HepG2 (cell line): ENCODE measurements around the gene ZMYM3. TPM values are rescaled to one million over a fixed set of nuclear protein-coding genes. Genes with fewer than 3 reads are reported as not detected.
A peak's percentile ranks its signal among the peaks of the same experiment; 100 is the strongest.

Experiments
- BHLHE40 ChIP-seq: IDR thresholded peaks from 2 replicates; pipeline ENCODE4 v1.6.1; 2011; ENCODE audit warnings: low read length, improper control_type of control experiment
- GABPB1 ChIP-seq: IDR thresholded peaks from 2 replicates; pipeline ENCODE4 v1.6.1; 2016; ENCODE audit warnings: mild to moderate bottlenecking, missing genetic modification reagents, moderate library complexity, missing compliant biosample characterization
- GZF1 ChIP-seq: sonication (generic); formaldehyde crosslinking; IDR thresholded peaks from 2 replicates; pipeline ENCODE4 v1.5.1; 2020; ENCODE audit warnings: mild to moderate bottlenecking, missing genetic modification reagents
- HDAC1 ChIP-seq: sonication (generic); formaldehyde crosslinking; IDR thresholded peaks from 2 replicates; pipeline ENCODE4 v1.5.1; 2020; ENCODE audit warnings: mild to moderate bottlenecking, missing genetic modification reagents
- HDAC2 ChIP-seq: sonication (generic); formaldehyde crosslinking; IDR thresholded peaks from 2 replicates; pipeline ENCODE4 v1.4.0; 2020; ENCODE audit warnings: missing genetic modification reagents
- HNF1B ChIP-seq: sonication (generic); formaldehyde crosslinking; IDR thresholded peaks from 2 replicates; pipeline ENCODE4 v1.5.1; 2020; ENCODE audit warnings: mild to moderate bottlenecking, moderate library complexity, missing genetic modification reagents
- MAX ChIP-seq: IDR thresholded peaks from 2 replicates; pipeline ENCODE4 v1.6.1; 2012; ENCODE audit warnings: inconsistent platforms
- POLR2A ChIP-seq, 2 experiments: IDR thresholded peaks; 2 replicates each; pipeline ENCODE4 v1.6.1; 2011; ENCODE audit warnings: low read depth in 2 of 2, low read length in 2 of 2, mild to moderate bottlenecking in 1 of 2, moderate library complexity in 1 of 2; ENCODE audit not compliant: insufficient read depth in 1 of 2
- PRDM10 ChIP-seq: sonication (generic); formaldehyde crosslinking; IDR thresholded peaks from 2 replicates; pipeline ENCODE4 v1.4.0; 2020; ENCODE audit warnings: low read depth, missing genetic modification reagents
- TCF7 ChIP-seq: sonication (generic); IDR thresholded peaks from 2 replicates; pipeline ENCODE4 v1.6.1; 2016; ENCODE audit warnings: antibody characterized with exemption, low read depth
- THRA ChIP-seq: sonication (generic); formaldehyde crosslinking; IDR thresholded peaks from 2 replicates; pipeline ENCODE4 v1.4.0; 2020; ENCODE audit warnings: missing genetic modification reagents, borderline replicate concordance
- ZBTB20 ChIP-seq: sonication (generic); formaldehyde crosslinking; IDR thresholded peaks from 2 replicates; pipeline ENCODE4 v1.8.1; 2023; ENCODE audit warnings: missing genetic modification reagents, low read depth, mild to moderate bottlenecking, borderline replicate concordance
- ZFX ChIP-seq: sonication (generic); formaldehyde crosslinking; IDR thresholded peaks from 2 replicates; pipeline ENCODE4 v1.4.0; 2020; ENCODE audit warnings: mild to moderate bottlenecking, low read depth, missing genetic modification reagents, moderate library complexity
- ZNF292 ChIP-seq: sonication (generic); formaldehyde crosslinking; IDR thresholded peaks from 2 replicates; pipeline ENCODE4 v1.8.1; 2022; ENCODE audit warnings: mild to moderate bottlenecking, low read depth, missing genetic modification reagents, borderline replicate concordance
- ZNF326 ChIP-seq: sonication (generic); formaldehyde crosslinking; IDR thresholded peaks from 2 replicates; pipeline ENCODE4 v1.4.0; 2020; ENCODE audit warnings: missing genetic modification reagents, borderline replicate concordance
- ZNF331 ChIP-seq: sonication (generic); formaldehyde crosslinking; IDR thresholded peaks from 2 replicates; pipeline ENCODE4 v1.4.0; 2020; ENCODE audit warnings: missing genetic modification reagents
- ZNF678 ChIP-seq: sonication (generic); formaldehyde crosslinking; IDR thresholded peaks from 2 replicates; pipeline ENCODE4 v1.4.0; 2020; ENCODE audit warnings: mild to moderate bottlenecking, missing genetic modification reagents
- ZNF687 ChIP-seq: sonication (generic); formaldehyde crosslinking; IDR thresholded peaks from 2 replicates; pipeline ENCODE4 v1.5.1; 2020; ENCODE audit warnings: mild to moderate bottlenecking, missing genetic modification reagents, moderate library complexity
- polyA plus RNA-seq, 8 experiments: library from polyadenylated mRNA; depleted of rRNA in 3 of 8; stranded (reverse) in 7 of 8; unstranded in 1 of 8; fragments of >200 nt; fragmentation: Illumina TruSeq in 4 of 8; extraction: Trizol in 4 of 8; gene quantifications; 2 replicates each; pipeline versions ENCODE4 v1.2.1 to v1.2.3, GENCODE V29; 2011 to 2016; ENCODE audit warnings: low read depth in 4 of 8, missing spikeins in 1 of 8, mixed read lengths in 1 of 8; ENCODE audit not compliant: insufficient read depth in 1 of 8
- total RNA-seq, 5 experiments: library from RNA; depleted of rRNA; stranded (reverse); fragments of >200 nt; fragmentation: Illumina TruSeq; extraction: Trizol; gene quantifications; 2 replicates each; pipeline ENCODE4 v1.2.3, GENCODE V29; 2016; ENCODE audit warnings: low read depth in 1 of 5

ZMYM3 gene
- total and polyA plus RNA-seq, 2 of the 13 experiments (the other 11 are each of a cell fraction or from before 2014, with no cell fraction given): 26.4 to 35.4 TPM

GRCh38 chrX:71214604-71215337 lies 39.2 kb downstream of the ZMYM3 start (continued):
- TF ChIP-seq POLR2A (IDR thresholded peaks at IDR 0.05; ENCODE audit: insufficient read depth in 1 of 2, low read depth in 2 of 2, low read length in 2 of 2): peak; percentile 67 to 95; a peak in 3 of 4 replicates
- peak; percentile 51; the same call in 1 of the 2 replicates for TF ChIP-seq GABPB1 (CRISPR knock-in tag)
- TF ChIP-seq ZNF326: no peak
- no peak for TF ChIP-seq ZNF331
- TF ChIP-seq ZFX (CRISPR knock-in tag): peak; percentile 60; the same call in 1 of the 2 replicates
- TF ChIP-seq ZNF678 (CRISPR knock-in tag): no peak
- peak; percentile 46; the same call in 1 of the 2 replicates for TF ChIP-seq MAX
- TF ChIP-seq ZNF687 (CRISPR knock-in tag): peak; percentile 81
- no peak for TF ChIP-seq TCF7
- TF ChIP-seq BHLHE40: no peak
- peak; percentile 42; the same call in 1 of the 2 replicates for TF ChIP-seq ZNF292 (CRISPR knock-in tag)
- no peak for TF ChIP-seq GZF1 (CRISPR knock-in tag)
- TF ChIP-seq HDAC1 (CRISPR knock-in tag): peak; percentile 66
- TF ChIP-seq HDAC2 (CRISPR knock-in tag): 0 out of 2 replicates have a peak, but pooled peaks have one; percentile 40
- peak; percentile 34; the same call in 1 of the 2 replicates for TF ChIP-seq THRA
- TF ChIP-seq PRDM10 (CRISPR knock-in tag): 0 out of 2 replicates have a peak, but pooled peaks have one; percentile 29
- peak; percentile 47; the same call in 1 of the 2 replicates for TF ChIP-seq ZBTB20 (CRISPR knock-in tag)
- peak; percentile 98 for TF ChIP-seq HNF1B (CRISPR knock-in tag)
